Uterus (tissue), 4 donors: ENCODE results near the gene RAET1L. TPM values are rescaled to one million over a fixed set of nuclear protein-coding genes. Genes with fewer than 3 reads are reported as not detected.

Experiments used
- DNase-seq, 2 donors: peaks; one replicate each; pipeline ENCODE4 v3.0.0-alpha.2; 2019 to 2020
- H3K27ac ChIP-seq, 2 donors: fragments of 200-600 bp; sonication (generic); 1 replicate in 1 of 2; 2 replicates in 1 of 2; pipeline ENCODE4 v1.5.1; 2016 to 2018
- H3K27me3 ChIP-seq, 2 donors: fragments of 200-600 bp; sonication (generic); one replicate each; pipeline ENCODE4 v1.5.1; 2018 to 2019; ENCODE audit warnings: control low read depth in 1 of 2
- H3K36me3 ChIP-seq, 2 donors: fragments of 200-600 bp; sonication (generic); one replicate each; pipeline ENCODE4 v1.5.1; 2019; ENCODE audit warnings: control low read depth in 1 of 2
- H3K4me1 ChIP-seq, 2 donors: fragments of 200-600 bp; sonication (generic); one replicate each; pipeline ENCODE4 v1.5.1; 2018 to 2019; ENCODE audit warnings: control low read depth in 1 of 2
- H3K4me3 ChIP-seq, 2 donors: fragments of 200-600 bp; sonication (generic); 1 replicate in 1 of 2; 2 replicates in 1 of 2; pipeline ENCODE4 v1.5.1; 2018 to 2019; ENCODE audit warnings: mild to moderate bottlenecking in 1 of 2
- H3K9me3 ChIP-seq, 2 donors: fragments of 200-600 bp; sonication (generic); one replicate each; pipeline ENCODE4 v1.5.1; 2019; ENCODE audit warnings: control low read depth in 1 of 2
- CTCF ChIP-seq, 4 experiments: fragments of 200-600 bp in 2 of 4; fragments of 450-650 bp in 2 of 4; sonication (generic) in 2 of 4; IDR thresholded peaks; one replicate each; pipeline ENCODE4 v1.5.1; 2016 to 2019; ENCODE audit warnings: antibody characterized with exemption in 4 of 4, mild to moderate bottlenecking in 2 of 4, moderate library complexity in 1 of 4
- POLR2A ChIP-seq, 2 donors: fragments of 450-650 bp; IDR thresholded peaks; one replicate each; pipeline ENCODE4 v1.6.1; 2016; ENCODE audit warnings: antibody characterized with exemption in 2 of 2, mild to moderate bottlenecking in 1 of 2, moderate library complexity in 1 of 2
- intact Hi-C: fragments of 100-400 bp; cut with DNase I; formaldehyde crosslinking; loops from one replicate; pipeline ENCODE4 v1.15.1; 2023; ENCODE audit warnings: low total_unique reads
- total RNA-seq, 4 donors: library from RNA; depleted of rRNA in 3 of 4; stranded (reverse); fragments of >200 nt in 3 of 4; gene quantifications; one replicate each; pipeline versions ENCODE4 v1.1.0 to v1.2.4, GENCODE V29; 2014 to 2023
- donor health status: DM: yes; HTN: yes; CAD: no.

Gene RAET1L
- total RNA-seq, 4 donors from 2014 or later = not detected

- no peaks in the 10 kb centered on the region for H3K36me3 ChIP-seq
- H3K27ac ChIP-seq = no peak overlapping the region
- no peak for TF ChIP-seq POLR2A (IDR thresholded peaks at IDR 0.05)
- TF ChIP-seq CTCF (IDR thresholded peaks at IDR 0.05) = no peak
- peaks cover 0 to 14% of the 10 kb centered on the region in 2 donors for H3K9me3 ChIP-seq
- H3K4me1 ChIP-seq = no peaks in the 10 kb centered on the region
- intact Hi-C loops = no loop called here
- no peak for DNase-seq
- peaks cover 12 to 57% of the 10 kb centered on the region in 2 donors for H3K27me3 ChIP-seq
- H3K4me3 ChIP-seq = no peak overlapping the region
These were observed 39.8 kb downstream of the RAET1L start for GRCh38 chr6:149985481-149985937.

GRCh38 chr6:149984773-149985172 lies 40.6 kb downstream of the RAET1L start:
- intact Hi-C loops = no loop called here

GRCh38 chr6:149983145-149983544 lies 42.2 kb downstream of the RAET1L start:
- no peak for TF ChIP-seq CTCF (IDR thresholded peaks at IDR 0.05)
- TF ChIP-seq POLR2A (IDR thresholded peaks at IDR 0.05) = no peak
- Histone ChIP-seq H3K4me1 (no peaks in the 10 kb centered on the region), H3K36me3 (no peaks in the 10 kb centered on the region), H3K4me3 (no peak overlapping the region), H3K27ac (no peak overlapping the region), H3K9me3 (peaks cover 0 to 7% of the 10 kb centered on the region in 2 donors), H3K27me3 (peaks cover 0 to 38% of the 10 kb centered on the region in 2 donors)
- no peak for DNase-seq
- intact Hi-C loops = no loop called here

More at GRCh38 chr6:149984773-149985172, 40.6 kb downstream of the RAET1L start:
- peaks cover 9 to 54% of the 10 kb centered on the region in 2 donors for H3K27me3 ChIP-seq
- H3K27ac ChIP-seq = no peak overlapping the region
- no peak overlapping the region for H3K4me3 ChIP-seq
- H3K36me3 ChIP-seq = no peaks in the 10 kb centered on the region
- DNase-seq = no peak
- peaks cover 0 to 14% of the 10 kb centered on the region in 2 donors for H3K9me3 ChIP-seq
- TF ChIP-seq CTCF (IDR thresholded peaks at IDR 0.05) (no peak), POLR2A (IDR thresholded peaks at IDR 0.05) (no peak)
- H3K4me1 ChIP-seq = no peaks in the 10 kb centered on the region

GRCh38 chr6:149979293-149979692 lies 46.0 kb downstream of the RAET1L start:
- Histone ChIP-seq H3K4me3 (no peak overlapping the region), H3K27me3 (peaks cover 0 to 5% of the 10 kb centered on the region in 2 donors), H3K27ac (no peak overlapping the region), H3K9me3 (no peaks in the 10 kb centered on the region), H3K36me3 (no peaks in the 10 kb centered on the region), H3K4me1 (no peaks in the 10 kb centered on the region)
- TF ChIP-seq POLR2A (IDR thresholded peaks at IDR 0.05) (no peak), CTCF (IDR thresholded peaks at IDR 0.05) (no peak)
- intact Hi-C loops = no loop called here
- DNase-seq = no peak

- TF ChIP-seq CTCF (IDR thresholded peaks at IDR 0.05) (no peak), POLR2A (IDR thresholded peaks at IDR 0.05) (no peak)
- no peaks in the 10 kb centered on the region for H3K9me3 ChIP-seq
- intact Hi-C loops = no loop called here
- no peak for DNase-seq
- H3K4me1 ChIP-seq = no peaks in the 10 kb centered on the region
- H3K4me3 ChIP-seq = no peak overlapping the region
- peaks cover 0 to 4% of the 10 kb centered on the region in 2 donors for H3K27me3 ChIP-seq
- H3K36me3 ChIP-seq = no peaks in the 10 kb centered on the region
- no peak overlapping the region for H3K27ac ChIP-seq
These were observed 46.7 kb downstream of the RAET1L start for GRCh38 chr6:149978610-149979009.
